HG02623 (cell line): ENCODE measurements around the gene SDK1.
"Not testable (repeated sequence)": the region's sequence is repeated elsewhere in the genome, so short reads cannot be mapped to it uniquely, and the experiment has no call there.

Experiments used
- ATAC-seq: cut with Tn5 transposase; IDR thresholded peaks from one replicate; pipeline ENCODE4 v1.9.1; 2021; ENCODE audit warnings: moderate library complexity; ENCODE audit not compliant: unreplicated experiment

Gene SDK1

GRCh38 chr7:4249241-4249640 is 948.2 kb downstream of the SDK1 start:
- no peak for ATAC-seq

DNA sequence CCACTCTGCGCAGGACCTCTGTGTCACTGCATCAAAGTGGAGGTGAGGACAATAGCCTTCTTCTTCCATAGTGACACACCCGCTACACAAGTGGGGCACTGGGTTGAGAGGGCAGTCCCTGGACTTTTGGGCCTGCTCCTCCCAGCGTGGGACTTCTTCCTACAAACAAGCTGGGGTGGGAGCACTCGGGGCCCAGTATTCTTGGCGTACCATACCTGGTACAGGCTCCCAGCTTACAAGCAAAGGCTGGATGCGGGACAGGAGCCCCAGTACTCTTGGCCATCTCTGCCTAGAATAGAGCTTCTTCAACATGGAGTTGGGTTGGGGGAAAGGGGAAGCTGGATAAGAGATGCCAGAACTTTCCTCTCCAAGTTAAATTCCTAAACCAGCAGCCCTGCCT is 954.3 kb downstream of the SDK1 start:
- no peak for ATAC-seq

GRCh38 chr7:4256286-4256685 is 955.2 kb downstream of the SDK1 start:
- no peak for ATAC-seq

DNA sequence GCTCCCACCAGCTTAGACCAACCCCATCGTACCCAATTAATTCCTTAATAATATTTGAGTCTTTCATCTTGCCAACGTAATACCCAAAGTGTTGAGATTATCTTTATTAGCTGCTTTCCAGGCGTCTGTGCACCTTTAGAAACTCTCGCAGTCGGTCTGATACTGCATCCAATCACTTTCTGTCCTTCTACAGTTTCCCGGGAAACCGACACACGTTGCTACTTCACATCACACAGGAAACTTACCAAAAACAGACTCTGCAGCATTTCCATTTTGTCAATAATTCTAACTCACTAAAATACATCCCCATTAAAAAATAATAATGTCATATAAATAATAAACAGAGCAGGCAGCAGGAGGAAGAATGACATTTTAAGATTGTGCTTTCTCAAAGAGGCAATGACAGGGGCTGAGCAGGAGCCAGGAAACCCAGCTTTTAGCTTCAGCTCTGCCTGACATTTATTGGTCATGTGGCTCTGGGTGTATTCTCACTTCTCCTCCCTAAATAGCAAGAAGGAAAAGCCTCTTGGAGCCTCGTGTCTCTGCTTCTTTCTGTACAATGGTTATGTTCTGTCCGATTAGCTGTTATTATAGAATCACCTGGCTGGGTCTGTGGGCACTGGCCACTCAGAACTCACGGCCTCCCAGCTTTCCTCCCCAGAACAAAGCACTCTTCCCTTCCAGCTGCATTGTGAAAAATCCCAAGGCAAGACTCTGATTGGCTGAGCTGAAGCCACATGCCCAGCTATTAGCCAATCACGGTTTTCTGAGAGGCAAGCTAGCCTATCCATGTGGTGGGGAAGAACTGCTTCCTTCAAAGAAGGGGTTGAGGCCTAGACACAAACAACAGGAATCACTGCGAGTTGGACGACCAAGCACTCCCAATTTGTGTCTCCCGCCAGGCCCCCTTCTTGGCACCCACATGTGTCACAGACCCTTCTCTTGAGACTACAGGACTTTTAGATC is 956.4 kb downstream of the SDK1 start:
- ATAC-seq = no peak

DNA sequence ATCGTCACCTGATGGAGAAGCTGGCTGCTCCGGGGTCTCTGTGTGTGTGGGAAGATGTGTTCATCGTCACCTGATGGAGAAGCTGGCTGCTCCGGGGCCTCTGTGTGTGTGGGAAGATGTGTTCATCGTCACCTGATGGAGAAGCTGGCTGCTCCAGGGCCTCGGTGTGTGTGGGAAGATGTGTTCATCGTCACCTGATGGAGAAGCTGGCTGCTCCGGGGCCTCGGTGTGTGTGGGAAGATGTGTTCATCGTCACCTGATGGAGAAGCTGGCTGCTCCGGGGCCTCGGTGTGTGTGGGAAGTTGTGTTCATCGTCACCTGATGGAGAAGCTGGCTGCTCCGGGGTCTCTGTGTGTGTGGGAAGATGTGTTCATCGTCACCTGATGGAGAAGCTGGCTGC is 959.1 kb downstream of the SDK1 start:
- ATAC-seq = not testable (repeated sequence)

DNA sequence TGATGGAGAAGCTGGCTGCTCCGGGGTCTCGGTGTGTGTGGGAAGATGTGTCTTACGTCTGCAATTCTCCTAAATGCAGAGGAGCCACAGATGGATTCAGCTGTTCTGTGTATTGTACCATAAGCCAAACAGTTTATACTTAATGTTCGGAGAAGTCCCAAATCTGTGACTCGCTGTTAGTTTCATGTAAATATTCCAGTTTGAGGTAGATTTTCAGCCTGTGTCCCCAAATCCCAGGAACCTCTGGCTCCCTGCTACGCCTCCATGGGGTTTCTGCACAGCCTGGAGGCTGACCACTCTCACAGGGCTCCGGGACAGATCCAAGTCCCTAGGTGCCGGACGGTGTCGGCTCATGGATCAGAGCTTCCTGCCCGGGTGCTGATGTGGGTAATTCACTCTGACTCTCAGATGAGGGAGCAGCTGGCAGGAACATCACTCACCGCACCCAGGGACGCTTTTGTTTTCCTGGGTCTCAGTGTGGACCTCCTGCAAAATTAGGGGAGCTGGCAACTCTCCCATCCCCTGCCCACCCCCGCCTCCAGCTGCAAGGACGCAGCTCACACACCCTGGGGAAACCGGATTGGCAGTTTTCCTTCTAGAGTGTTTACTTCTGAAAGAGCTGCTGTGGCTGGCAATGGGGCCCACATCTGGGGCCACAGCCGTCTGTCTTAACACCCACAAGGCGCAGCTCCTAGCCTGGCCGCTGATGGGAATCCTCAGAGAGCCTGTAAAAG is 960.0 kb downstream of the SDK1 start:
- ATAC-seq = no peak

DNA sequence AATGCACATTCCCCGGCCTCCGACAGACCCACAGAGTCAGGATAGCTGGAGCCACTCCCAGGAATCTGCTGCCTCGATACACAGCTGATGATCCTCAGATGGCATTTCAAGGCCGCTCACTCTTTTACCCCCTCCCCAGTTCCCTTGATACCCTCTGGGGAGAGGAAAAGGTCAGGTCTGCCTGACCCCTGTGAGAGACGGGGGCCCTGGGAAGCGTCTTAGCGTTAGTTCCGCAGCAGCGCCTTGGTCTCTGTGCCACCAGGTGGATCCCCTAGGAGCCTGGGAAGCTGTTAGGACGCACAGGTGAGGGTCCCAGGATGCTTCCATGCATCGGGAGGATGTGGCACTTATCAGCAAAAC is 960.5 kb downstream of the SDK1 start:
- ATAC-seq = no peak

GRCh38 chr7:4264206-4264605 is 963.2 kb downstream of the SDK1 start:
- not testable (repeated sequence) for ATAC-seq

GRCh38 chr7:4265066-4265465 is 964.0 kb downstream of the SDK1 start:
- no peak for ATAC-seq

GRCh38 chr7:4265676-4266075 is 964.6 kb downstream of the SDK1 start:
- no peak for ATAC-seq

- ATAC-seq = no peak
Measured at GRCh38 chr7:4266270-4267040, 965.4 kb downstream of the SDK1 start.

DNA sequence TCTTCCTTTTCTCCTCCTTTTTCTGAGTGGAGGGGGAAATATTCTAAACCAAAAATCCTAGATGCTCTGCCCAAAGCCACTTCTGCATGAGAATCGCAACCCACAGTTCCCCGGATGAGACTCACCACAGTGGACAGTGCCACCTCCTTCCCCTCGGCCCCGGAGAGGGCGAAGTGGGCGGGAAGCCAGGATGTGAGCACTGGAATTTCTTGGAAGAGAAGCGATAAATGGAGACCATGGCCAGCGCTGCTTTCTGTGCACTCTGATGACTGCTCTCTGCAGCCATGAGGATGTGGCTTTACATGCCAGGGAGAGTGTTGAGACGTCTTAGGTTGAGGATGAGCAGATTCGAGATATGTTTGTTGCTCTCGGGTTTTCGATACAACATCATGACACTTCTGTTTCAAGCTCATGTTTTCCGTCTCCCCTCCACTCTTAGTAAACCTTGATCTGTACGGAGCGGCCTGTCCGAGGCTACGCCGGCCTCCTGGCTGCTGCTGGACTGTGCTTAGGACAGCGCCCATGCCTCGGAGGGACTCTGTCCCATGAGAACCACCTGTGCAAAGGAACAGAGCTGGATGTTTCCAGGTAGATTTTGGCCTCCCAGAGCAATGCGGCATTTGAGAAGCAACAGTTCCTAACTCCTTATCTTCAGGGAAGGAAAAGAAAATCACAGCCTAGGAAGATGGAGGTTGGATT is 966.4 kb downstream of the SDK1 start:
- ATAC-seq = no peak

DNA sequence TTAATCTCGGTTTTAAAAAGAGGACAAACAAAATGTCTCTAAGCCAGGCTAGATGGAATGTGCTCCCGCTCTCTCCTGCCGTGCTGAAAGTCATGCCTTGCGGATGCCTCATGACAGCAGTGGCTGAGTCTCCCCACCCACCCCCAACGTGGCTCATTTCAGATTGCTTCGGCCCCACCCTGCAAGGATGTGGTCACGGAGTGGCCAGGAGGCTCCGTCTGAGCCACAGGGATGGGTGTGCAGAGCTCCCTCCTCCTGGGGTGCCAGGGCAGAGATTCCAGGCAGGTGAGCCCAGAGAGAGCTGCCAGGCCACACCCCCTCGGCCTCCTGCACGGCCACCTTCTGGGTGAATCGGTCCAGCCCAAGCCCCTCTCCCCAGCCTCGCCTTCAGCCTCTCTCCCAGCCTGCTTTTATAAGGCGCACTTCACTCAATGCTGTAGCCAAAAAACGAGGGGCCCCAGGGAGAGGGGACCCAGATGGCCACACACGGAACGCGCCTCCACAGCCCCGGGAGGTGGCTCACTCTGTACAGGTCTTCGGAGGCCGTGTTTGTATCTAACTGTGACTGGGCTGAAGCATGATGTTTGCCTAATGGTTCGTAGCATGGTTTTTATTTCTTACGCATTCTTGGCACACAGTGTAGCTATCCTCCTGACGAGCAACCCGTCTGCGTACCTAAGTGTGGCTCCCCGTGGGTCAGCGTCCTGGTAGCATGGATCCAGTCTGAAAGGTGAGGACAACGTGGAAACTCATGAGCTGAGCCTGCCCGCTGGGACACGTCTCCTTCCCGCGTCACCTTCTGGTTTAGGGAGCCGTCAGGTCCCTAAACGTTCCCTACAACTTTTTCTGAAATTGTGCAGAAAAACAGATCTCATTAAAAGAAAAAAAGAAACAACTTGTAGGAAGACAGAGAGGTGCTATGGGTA is 967.3 kb downstream of the SDK1 start:
- ATAC-seq = no peak

DNA sequence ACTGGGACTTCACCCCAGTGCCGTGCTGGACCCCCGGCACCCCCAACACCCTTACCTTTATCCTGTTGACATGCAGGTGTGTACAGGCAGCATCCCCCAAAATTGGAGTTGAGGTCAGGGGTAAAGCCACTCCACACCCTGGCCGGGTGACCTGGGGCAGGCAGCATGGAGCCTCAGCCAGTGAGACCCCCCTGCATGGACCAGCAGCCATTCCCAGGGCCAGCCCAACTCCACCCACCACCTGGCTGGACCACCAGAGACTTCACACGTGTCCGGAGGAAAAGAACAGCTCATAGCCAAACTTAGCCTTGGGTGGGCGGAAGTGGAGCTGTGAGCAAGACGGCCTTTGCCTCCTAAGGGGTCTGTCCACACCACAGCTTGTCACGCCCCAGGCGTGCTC is 968.0 kb downstream of the SDK1 start:
- no peak for ATAC-seq

GRCh38 chr7:4269746-4270145 is 968.7 kb downstream of the SDK1 start:
- no peak for ATAC-seq

- no peak for ATAC-seq
Measured at GRCh38 chr7:4270268-4270667, 969.2 kb downstream of the SDK1 start.

GRCh38 chr7:4270941-4271715 is 970.1 kb downstream of the SDK1 start:
- ATAC-seq = no peak

GRCh38 chr7:4271716-4272015 is 970.6 kb downstream of the SDK1 start:
- no peak for ATAC-seq

DNA sequence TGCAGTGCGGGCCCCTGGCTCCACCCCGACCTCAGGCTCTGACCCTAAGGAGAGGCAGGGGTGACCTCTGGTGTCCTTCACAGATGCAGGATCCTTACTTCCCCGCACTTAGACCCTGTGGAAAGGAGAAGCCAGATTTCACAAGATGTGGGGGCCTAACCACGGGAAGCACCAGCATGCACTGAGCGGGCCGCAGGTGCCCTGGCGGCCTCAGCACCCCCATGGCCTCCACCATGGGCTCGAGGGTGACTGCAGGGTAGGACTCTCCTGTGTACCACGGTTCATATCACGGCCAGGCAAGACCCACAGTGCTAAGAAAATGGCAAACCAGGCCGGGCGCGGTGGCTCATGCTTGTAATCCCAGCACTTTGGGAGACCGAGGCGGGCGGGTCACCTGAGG is 971.1 kb downstream of the SDK1 start:
- no peak for ATAC-seq
